HEK293 (cell line): ENCODE measurements around the gene GATA2.

Experiments
- CTCF ChIA-PET: fragments of 350-600 bp; formaldehyde crosslinking; extraction: SDS; loops from one replicate; lab custom pipeline; 2021; ENCODE audit warnings: antibody characterized with exemption; lab: Yijun Ruan, JAX
- POLR2A ChIA-PET: fragments of 300-600 bp; formaldehyde crosslinking; extraction: SDS; loops from one replicate; lab custom pipeline; 2020; ENCODE audit warnings: antibody characterized with exemption, inconsistent platforms; lab: Yijun Ruan, JAX
- H3K27ac ChIP-seq: fragments of 200-500 bp; sonication (Bioruptor generic); 2 replicates; pipeline ENCODE4 v1.5.1; 2014; ENCODE audit warnings: low read depth, low read length, control low read depth, inconsistent platforms; ENCODE audit errors: extremely low read depth
- H3K36me3 ChIP-seq, 2 experiments: fragments of 200-500 bp in 1 of 2; sonication (Bioruptor generic) in 1 of 2; 1 replicate in 1 of 2; 2 replicates in 1 of 2; pipeline ENCODE4 v1.5.1; 2014 to 2017; ENCODE audit warnings: inconsistent platforms in 2 of 2, low read length in 2 of 2; ENCODE audit not compliant: control insufficient read depth in 2 of 2, insufficient read depth in 1 of 2
- H3K4me1 ChIP-seq: fragments of 200-500 bp; sonication (Bioruptor generic); 2 replicates; pipeline ENCODE4 v1.5.1; 2014; ENCODE audit warnings: mild to moderate bottlenecking, low read length, inconsistent platforms; ENCODE audit not compliant: control insufficient read depth, insufficient read depth
- H3K4me3 ChIP-seq: 2 replicates; pipeline ENCODE4 v1.5.1; 2011; ENCODE audit warnings: low read depth, mild to moderate bottlenecking, control low read depth, low read length, moderate library complexity
- H3K9me3 ChIP-seq: fragments of 200-500 bp; sonication (Bioruptor generic); 2 replicates; pipeline ENCODE4 v1.5.1; 2014; ENCODE audit warnings: low read depth, low read length, inconsistent platforms; ENCODE audit not compliant: control insufficient read depth, insufficient read depth
- ATF2 ChIP-seq: fragments of 450-650 bp; formaldehyde crosslinking; IDR thresholded peaks from 2 replicates; pipeline ENCODE4 v1.5.1; 2016; ENCODE audit warnings: missing biosample characterization, missing genetic modification characterization, low read depth
- BCL6B ChIP-seq: fragments of 450-650 bp; formaldehyde crosslinking; IDR thresholded peaks from 2 replicates; pipeline ENCODE4 v1.5.1; 2017; ENCODE audit warnings: missing biosample characterization, missing genetic modification characterization
- WT1 ChIP-seq: fragments of 450-650 bp; formaldehyde crosslinking; IDR thresholded peaks from 2 replicates; pipeline ENCODE4 v1.5.1; 2016; ENCODE audit warnings: missing biosample characterization, missing genetic modification characterization
- ZBTB21 ChIP-seq: fragments of 450-650 bp; formaldehyde crosslinking; IDR thresholded peaks from 2 replicates; pipeline ENCODE4 v1.5.1; 2017; ENCODE audit warnings: missing biosample characterization, missing genetic modification characterization
- ZBTB8A ChIP-seq: fragments of 450-650 bp; formaldehyde crosslinking; IDR thresholded peaks from 2 replicates; pipeline ENCODE4 v1.5.1; 2016; ENCODE audit warnings: missing biosample characterization, missing genetic modification characterization
- ZNF214 ChIP-seq: fragments of 450-650 bp; formaldehyde crosslinking; IDR thresholded peaks from 2 replicates; pipeline ENCODE4 v1.5.1; 2017; ENCODE audit warnings: missing biosample characterization, mild to moderate bottlenecking, missing genetic modification characterization, borderline replicate concordance
- ZNF24 ChIP-seq: fragments of 450-650 bp; formaldehyde crosslinking; IDR thresholded peaks from 2 replicates; pipeline ENCODE4 v1.5.1; 2016; ENCODE audit warnings: missing biosample characterization, missing genetic modification characterization
- ZNF266 ChIP-seq: fragments of 450-650 bp; formaldehyde crosslinking; IDR thresholded peaks from 2 replicates; pipeline ENCODE4 v1.5.1; 2016; ENCODE audit warnings: missing biosample characterization, missing genetic modification characterization, low read depth
- ZNF280C ChIP-seq: fragments of 450-650 bp; formaldehyde crosslinking; IDR thresholded peaks from 2 replicates; pipeline ENCODE4 v1.5.1; 2016; ENCODE audit warnings: missing biosample characterization, missing genetic modification characterization
- ZNF311 ChIP-seq: fragments of 450-650 bp; formaldehyde crosslinking; IDR thresholded peaks from 2 replicates; pipeline ENCODE4 v1.5.1; 2017; ENCODE audit warnings: missing biosample characterization, missing genetic modification characterization, borderline replicate concordance
- ZNF510 ChIP-seq: fragments of 450-650 bp; formaldehyde crosslinking; IDR thresholded peaks from 2 replicates; pipeline ENCODE4 v1.5.1; 2018; ENCODE audit warnings: mild to moderate bottlenecking, missing genetic modification characterization, missing biosample characterization; ENCODE audit not compliant: insufficient replicate concordance
- ZNF513 ChIP-seq: fragments of 450-650 bp; IDR thresholded peaks from 2 replicates; pipeline ENCODE4 v1.5.1; 2018; ENCODE audit warnings: missing biosample characterization, missing genetic modification characterization
- ZNF529 ChIP-seq: fragments of 450-650 bp; formaldehyde crosslinking; IDR thresholded peaks from 2 replicates; pipeline ENCODE4 v1.5.1; 2017; ENCODE audit warnings: missing genetic modification characterization, missing biosample characterization; ENCODE audit not compliant: insufficient replicate concordance
- ZNF610 ChIP-seq: fragments of 450-650 bp; formaldehyde crosslinking; IDR thresholded peaks from 2 replicates; pipeline ENCODE4 v1.5.1; 2016; ENCODE audit warnings: missing biosample characterization, missing genetic modification characterization, borderline replicate concordance
- ZNF776 ChIP-seq: fragments of 450-650 bp; formaldehyde crosslinking; IDR thresholded peaks from 2 replicates; pipeline ENCODE4 v1.5.0; 2017; ENCODE audit warnings: missing biosample characterization, missing genetic modification characterization, borderline replicate concordance
- ZNF791 ChIP-seq: fragments of 450-650 bp; formaldehyde crosslinking; IDR thresholded peaks from 2 replicates; pipeline ENCODE4 v1.5.1; 2016; ENCODE audit warnings: missing biosample characterization, missing genetic modification characterization
- ZNF830 ChIP-seq: fragments of 450-650 bp; IDR thresholded peaks from 2 replicates; pipeline ENCODE4 v1.5.0; 2018; ENCODE audit warnings: missing biosample characterization, missing genetic modification characterization, low read depth, mild to moderate bottlenecking, moderate library complexity

GATA2 gene

GRCh38 chr3:128458746-128459460 is 34.1 kb downstream of the GATA2 start:
- Histone ChIP-seq H3K27ac (no peak overlapping the region), H3K36me3 (no peaks in the 10 kb centered on the region)
- TF ChIP-seq ZNF214 (tag by site-specific recombination): no peak
- TF ChIP-seq, all 188 proteins: peak for 0
- Histone ChIP-seq H3K4me3 (no peak overlapping the region), H3K9me3 (no peaks in the 10 kb centered on the region), H3K4me1 (no peaks in the 10 kb centered on the region)
- ChIA-PET POLR2A (no interaction called here), CTCF (interaction anchor here (0.6 kb wide), 1 partner anchor 51 kb away, joined by 3 read pairs; no protein-coding TSS in a partner anchor)

- Histone ChIP-seq H3K4me3 (no peak overlapping the region), H3K9me3 (no peaks in the 10 kb centered on the region), H3K27ac (no peak overlapping the region), H3K4me1 (no peaks in the 10 kb centered on the region), H3K36me3 (no peaks in the 10 kb centered on the region)
- ChIA-PET CTCF (interaction anchor here (0.7 kb wide), 1 partner anchor 44 kb away, joined by 4 read pairs; no protein-coding TSS in a partner anchor), POLR2A (no interaction called here)
- TF ChIP-seq ZBTB21 (tag by site-specific recombination) (no peak), ZNF776 (no peak), WT1 (no peak), ZNF830 (tag by site-specific recombination) (no peak), ZNF311 (tag by site-specific recombination) (no peak), ZNF280C (tag by site-specific recombination) (no peak), ZNF266 (no peak), ZBTB8A (tag by site-specific recombination) (no peak), ZNF510 (no peak), ZNF513 (tag by site-specific recombination) (no peak), ATF2 (tag by site-specific recombination) (no peak), ZNF24 (tag by site-specific recombination) (no peak), ZNF610 (tag by site-specific recombination) (no peak), ZNF529 (tag by site-specific recombination) (no peak), ZNF791 (no peak), BCL6B (no peak)
- TF ChIP-seq, all 188 proteins: peak for 0
Measured at GRCh38 chr3:128457937-128458336, 35.1 kb downstream of the GATA2 start.
